Naive thymus-derived CD8-positive, alpha-beta T cell (primary cell): ENCODE results near the gene CD248. TPM values are rescaled to one million over a fixed set of nuclear protein-coding genes. Genes with fewer than 3 reads are reported as not detected.

ENCODE experiments used
- ATAC-seq, 2 donors: fragments of 150-1000 bp; cut with Tn5 transposase in 1 of 2; sonication (Bioruptor Pico), chemical (Tn5 transposase) in 1 of 2; 1 replicate in 1 of 2; 2 replicates in 1 of 2; pipeline ENCODE4 v1.10.0; 2021; ENCODE audit warnings: mild to moderate bottlenecking in 2 of 2, moderate library complexity in 2 of 2
- POLR2A ChIA-PET: fragments of 350-600 bp; sonication (Branson Sonifier 250); formaldehyde crosslinking; loops from one replicate; lab custom pipeline; 2021; ENCODE audit warnings: antibody characterized with exemption; lab: Charles Lee
- DNase-seq, 10 donors: peaks; one replicate each; pipeline versions ENCODE4 v3.0.0 to v3.0.0-alpha.2; 2020 to 2022
- H3K27ac Mint-ChIP-seq, 10 donors: one replicate each; pipeline ENCODE4 v1.8.0; 2020 to 2022; ENCODE audit warnings: mild to moderate bottlenecking in 10 of 10, mixed read lengths in 10 of 10, moderate library complexity in 4 of 10, inconsistent platforms in 1 of 10
- H3K27me3 Mint-ChIP-seq, 5 donors: one replicate each; pipeline ENCODE4 v1.8.0; 2021 to 2022; ENCODE audit warnings: mixed read lengths in 5 of 5
- H3K36me3 Mint-ChIP-seq, 3 donors: one replicate each; pipeline ENCODE4 v1.8.0; 2020 to 2022; ENCODE audit warnings: mixed read lengths in 3 of 3, mild to moderate bottlenecking in 2 of 3, inconsistent platforms in 1 of 3
- H3K4me1 Mint-ChIP-seq, 4 donors: one replicate each; pipeline ENCODE4 v1.8.0; 2021 to 2022; ENCODE audit warnings: mixed read lengths in 4 of 4
- H3K4me3 Mint-ChIP-seq, 10 donors: one replicate each; pipeline ENCODE4 v1.8.0; 2020 to 2022; ENCODE audit warnings: mild to moderate bottlenecking in 10 of 10, mixed read lengths in 10 of 10, moderate library complexity in 6 of 10, inconsistent platforms in 1 of 10
- H3K9me3 Mint-ChIP-seq, 9 donors: one replicate each; pipeline ENCODE4 v1.8.0; 2020 to 2022; ENCODE audit warnings: mixed read lengths in 9 of 9, mild to moderate bottlenecking in 3 of 9, inconsistent platforms in 1 of 9, moderate library complexity in 1 of 9
- polyA plus RNA-seq, 3 donors: library from polyadenylated mRNA; unstranded; fragments of 300-500 nt; fragmentation: Illumina TruSeq; gene quantifications; one replicate each; pipeline ENCODE4 v1.2.3, GENCODE V29; 2021
- total RNA-seq, 8 experiments: library from RNA in 2 of 8; stranded (reverse) in 2 of 8; gene quantifications; one replicate each; pipeline ENCODE4 v1.2.3 and lab custom pipeline; 2021 to 2026

The CD248 gene
- total and polyA plus RNA-seq, 5 experiments from 2014 or later: 37.0 to 128 (median 43.8) TPM

DNA sequence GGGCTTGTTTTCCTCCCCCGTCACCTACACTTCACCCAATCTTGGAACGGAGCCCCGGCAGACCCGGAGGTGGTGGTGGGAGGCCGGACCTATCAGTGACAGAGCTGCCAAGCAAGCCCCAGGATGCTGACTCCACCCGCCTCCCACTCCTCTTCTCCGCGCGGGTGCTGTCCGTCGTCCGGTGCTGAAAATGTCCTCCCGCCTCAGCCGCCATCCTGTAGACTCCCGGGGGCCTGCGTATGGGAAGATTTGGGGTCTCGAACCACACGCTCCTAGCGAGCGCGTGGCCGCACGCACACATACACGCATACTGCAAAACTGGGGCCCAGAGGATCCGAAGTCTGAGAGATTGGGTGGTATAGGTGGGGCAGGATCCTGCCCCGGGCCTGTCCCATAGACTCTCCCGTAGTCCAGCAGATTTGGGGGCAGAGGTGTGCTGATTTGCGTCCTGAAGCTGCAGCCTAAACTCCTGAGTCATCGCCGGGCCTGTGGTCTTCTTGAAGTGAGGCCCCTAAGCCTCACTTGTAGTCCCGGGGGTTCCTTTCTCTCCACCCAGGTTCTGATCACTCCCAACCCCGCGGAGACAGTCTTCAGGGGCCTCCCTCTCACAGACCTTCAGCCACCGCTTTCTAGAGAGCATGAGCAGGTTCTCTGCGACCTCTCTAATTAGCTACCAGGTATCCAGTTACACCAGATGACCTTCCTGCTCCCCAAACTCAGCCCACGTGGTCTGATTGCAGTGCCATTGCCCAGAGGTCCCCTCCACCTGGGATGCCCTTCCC lies 27.1 kb downstream of the CD248 start:
- ATAC-seq: peak; percentile 56 to 61
- H3K9me3 Mint-ChIP-seq: no peaks in the 10 kb centered on the region
- POLR2A ChIA-PET: interaction anchor here (0.5 to 2.2 kb wide), 22 partner anchors 8 to 781 kb away, joined by 3 to 27 read pairs (median 5); partner anchors contain the start of genes BRMS1, CD248, MAP3K11 and RAB1B
- peaks cover 2 to 23% (median 13%) of the 10 kb centered on the region in 5 donors for H3K27me3 Mint-ChIP-seq
- H3K36me3 Mint-ChIP-seq: peaks cover 0 to 5% (median 0%) of the 10 kb centered on the region in 3 donors
- H3K27ac Mint-ChIP-seq: peak overlapping the region; percentile 88 to 97 (median 94)
- H3K4me1 Mint-ChIP-seq: peaks cover 19 to 51% (median 44%) of the 10 kb centered on the region in 4 donors
- peak in 5 of 10 donors; percentile 59 to 90 (median 75) for DNase-seq
- H3K4me3 Mint-ChIP-seq: peak overlapping the region; percentile 84 to 96 (median 92)

DNA sequence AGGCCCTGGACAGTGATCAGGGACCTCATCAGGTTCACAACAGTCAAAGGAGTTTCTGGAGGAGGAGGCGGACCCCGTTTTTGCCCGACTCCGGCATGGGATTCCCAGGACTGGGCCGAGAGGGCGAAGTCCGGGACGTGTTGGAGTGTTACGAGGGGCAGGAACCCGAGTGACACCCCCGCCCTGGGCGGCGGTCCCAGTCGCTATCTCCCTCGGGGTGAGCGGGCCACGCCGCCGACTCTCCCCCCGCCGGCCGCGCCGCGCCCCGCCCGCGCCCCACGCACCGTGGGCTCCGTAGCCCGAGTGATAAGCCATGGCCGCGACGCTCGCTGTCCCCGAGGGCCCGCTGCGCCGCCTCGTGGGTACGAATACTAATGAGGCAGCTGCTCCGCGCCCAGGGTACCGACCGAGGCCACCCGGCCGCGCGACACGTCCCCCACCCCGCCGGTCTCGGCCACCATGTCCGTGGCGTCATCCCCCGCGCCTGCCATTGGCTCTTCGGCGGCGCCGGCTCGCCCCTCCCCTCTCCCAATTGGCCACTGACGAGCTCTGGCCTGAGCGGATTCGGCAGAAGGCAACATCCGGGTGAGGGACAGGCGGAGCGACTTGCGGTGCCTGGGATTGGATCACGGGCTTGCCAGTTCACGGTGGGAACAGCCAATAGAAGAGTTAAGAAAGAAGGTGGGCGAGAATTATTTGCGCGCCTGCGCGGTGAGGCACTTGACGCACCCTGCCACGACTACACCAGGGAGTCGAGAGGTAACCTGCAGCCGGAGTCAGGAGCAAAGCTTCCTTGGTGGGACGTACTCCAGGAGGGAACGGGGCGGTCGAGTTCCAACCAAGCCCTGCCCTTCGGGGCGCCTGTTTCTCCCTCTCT lies 27.9 kb downstream of the CD248 start, which contains the start of gene YIF1A:
TSS of gene YIF1A (minus strand) at position 473 of the 877 bp plus-strand sequence. CDS start at position 315, 158 bp downstream.
- H3K27ac Mint-ChIP-seq: peak within 1 kb of the TSS; percentile 88 to 97 (median 94)
- peaks cover 0 to 5% (median 0%) of the 10 kb centered on the region in 3 donors for H3K36me3 Mint-ChIP-seq
- H3K4me1 Mint-ChIP-seq: peaks cover 19 to 51% (median 45%) of the 10 kb centered on the region in 4 donors
- H3K27me3 Mint-ChIP-seq: peaks cover 2 to 20% (median 13%) of the 10 kb centered on the region in 5 donors
- H3K4me3 Mint-ChIP-seq: peak within 1 kb of the TSS; percentile 84 to 96 (median 92)
- POLR2A ChIA-PET: interaction anchor here (0.5 to 2.2 kb wide), 20 partner anchors 9 to 780 kb away, joined by 3 to 27 read pairs (median 5); partner anchors contain the start of genes BRMS1, CD248, MAP3K11 and RAB1B
- ATAC-seq: peak; percentile 90 to 94
- no peaks in the 10 kb centered on the region for H3K9me3 Mint-ChIP-seq
- DNase-seq: peak; percentile 94 to 99 (median 98)

DNA sequence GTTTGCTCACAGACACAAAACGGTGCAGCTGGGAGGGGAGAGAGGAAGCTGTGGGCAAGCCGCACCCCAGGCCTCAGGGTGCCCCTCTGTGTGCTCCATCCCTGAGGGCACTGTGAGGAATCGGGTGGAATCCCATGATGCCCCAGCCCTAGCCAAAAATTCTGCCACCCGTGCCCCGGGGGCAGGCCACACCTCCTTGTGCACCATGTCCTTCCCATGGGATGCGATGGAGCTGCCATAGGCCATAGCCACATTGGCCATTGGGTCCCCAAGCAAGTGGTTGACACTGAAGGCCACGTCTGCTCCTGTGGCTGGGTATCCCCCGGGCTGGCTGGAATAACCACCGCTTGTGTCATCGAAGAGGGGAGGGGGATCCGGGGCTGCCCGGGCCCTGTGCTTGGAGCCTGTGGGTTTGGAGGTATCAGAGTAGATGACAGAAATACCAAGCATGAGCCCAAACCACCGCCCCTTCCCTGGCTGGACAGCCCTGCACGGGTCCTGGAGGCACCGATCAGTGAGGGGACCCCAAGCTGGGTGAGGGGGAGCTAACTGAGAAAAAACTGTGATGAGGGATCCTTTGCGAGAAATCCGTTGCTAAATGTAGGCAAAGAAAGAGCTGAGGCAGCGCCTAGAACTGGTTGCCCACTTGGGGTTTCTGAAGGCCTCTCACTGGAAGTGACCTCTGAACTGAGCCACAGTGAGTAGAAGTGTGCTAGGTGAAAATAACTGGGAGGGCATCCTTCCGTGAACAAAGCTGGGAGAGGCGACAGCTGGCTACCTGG lies 28.8 kb downstream of the CD248 start:
- peaks cover 0 to 5% (median 0%) of the 10 kb centered on the region in 3 donors for H3K36me3 Mint-ChIP-seq
- H3K27me3 Mint-ChIP-seq: peaks cover 2 to 14% (median 10%) of the 10 kb centered on the region in 5 donors
- peak overlapping the region; percentile 84 to 96 (median 92) for H3K4me3 Mint-ChIP-seq
- no peak for DNase-seq
- no peak for ATAC-seq
- H3K9me3 Mint-ChIP-seq: no peaks in the 10 kb centered on the region
- H3K4me1 Mint-ChIP-seq: peaks cover 19 to 54% (median 46%) of the 10 kb centered on the region in 4 donors
- H3K27ac Mint-ChIP-seq: peak overlapping the region; percentile 68 to 95 (median 87)
- POLR2A ChIA-PET: interaction anchor here (0.5 to 11.2 kb wide), 12 partner anchors 9 to 401 kb away, joined by 3 to 102 read pairs (median 6); partner anchors contain the start of genes BRMS1, CD248 and RAB1B

DNA sequence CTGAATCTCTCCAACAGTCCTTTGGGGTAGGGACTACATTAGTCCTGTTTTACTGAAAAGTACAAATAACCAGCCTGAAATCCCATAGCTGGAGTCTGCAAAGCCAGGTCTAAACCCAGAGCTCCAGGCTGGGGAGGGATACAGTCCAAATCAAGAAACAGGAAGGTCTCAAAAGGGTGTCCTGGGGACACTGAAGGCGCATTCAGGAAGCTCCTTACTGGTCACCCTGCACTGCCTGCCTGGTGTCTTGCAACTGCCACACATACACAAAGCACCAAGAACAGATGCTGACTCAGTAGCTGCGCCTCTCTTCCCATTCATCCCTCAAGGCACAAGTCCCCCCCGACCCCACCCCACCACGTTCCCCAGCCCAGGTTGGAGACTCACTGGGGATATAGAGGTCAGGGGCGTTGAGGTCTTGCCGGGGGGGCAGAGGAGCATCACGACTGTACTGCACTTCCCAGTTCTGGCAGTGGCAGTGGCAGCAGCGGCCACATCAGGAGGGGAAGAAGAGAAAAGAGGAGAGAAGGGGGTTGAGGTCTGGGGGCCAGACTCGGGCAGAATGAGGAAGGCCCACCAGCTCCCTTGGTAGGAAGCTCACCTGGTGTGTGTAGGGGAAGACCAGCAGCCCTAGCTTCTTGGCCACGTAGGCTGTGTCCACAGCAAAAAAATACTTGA lies 29.5 kb downstream of the CD248 start:
- no peaks in the 10 kb centered on the region for H3K9me3 Mint-ChIP-seq
- POLR2A ChIA-PET: interaction anchor here (0.5 to 11.2 kb wide), 6 partner anchors 8 to 357 kb away, joined by 3 to 102 read pairs (median 4); partner anchors contain the start of genes CD248 and RAB1B
- peak overlapping the region; percentile 56 to 93 (median 81) for H3K4me3 Mint-ChIP-seq
- H3K27ac Mint-ChIP-seq: peak overlapping the region in 6 of 10 donors; percentile 43 to 93 (median 68)
- peaks cover 0 to 5% (median 0%) of the 10 kb centered on the region in 3 donors for H3K36me3 Mint-ChIP-seq
- DNase-seq (no peak), ATAC-seq (no peak)
- peaks cover 16 to 56% (median 46%) of the 10 kb centered on the region in 4 donors for H3K4me1 Mint-ChIP-seq
- peaks cover 0 to 8% (median 3%) of the 10 kb centered on the region in 5 donors for H3K27me3 Mint-ChIP-seq

DNA sequence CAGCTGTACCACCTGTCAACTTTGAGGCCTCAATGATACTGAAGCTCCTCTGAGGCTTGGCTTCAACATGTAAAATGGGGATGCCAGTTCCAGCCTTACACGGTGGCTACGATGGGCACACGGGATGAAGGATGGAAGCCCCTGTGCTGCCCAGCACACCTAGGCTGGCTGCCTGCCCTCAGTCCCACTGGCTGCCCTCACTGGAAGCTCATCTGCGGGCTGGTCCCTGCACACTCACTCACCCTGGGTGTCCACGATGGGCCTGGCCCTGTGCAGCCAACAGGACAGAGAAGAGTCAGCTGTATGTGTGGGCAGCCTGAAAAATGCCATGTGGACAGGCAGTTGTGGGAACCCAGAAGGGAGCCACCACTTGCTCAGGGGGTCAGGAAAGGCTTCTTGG lies 30.1 kb downstream of the CD248 start:
- H3K9me3 Mint-ChIP-seq: no peaks in the 10 kb centered on the region
- H3K27ac Mint-ChIP-seq: peak overlapping the region in 5 of 10 donors; percentile 2 to 88 (median 66)
- ATAC-seq (no peak), DNase-seq (no peak)
- peaks cover 18 to 61% (median 51%) of the 10 kb centered on the region in 4 donors for H3K4me1 Mint-ChIP-seq
- peak overlapping the region in 7 of 10 donors; percentile 12 to 91 (median 68) for H3K4me3 Mint-ChIP-seq
- POLR2A ChIA-PET: interaction anchor here (1.3 to 11.2 kb wide), 3 partner anchors 19 to 30 kb away, joined by 3 to 102 read pairs (median 4); partner anchors contain the start of genes CD248 and RAB1B
- H3K36me3 Mint-ChIP-seq: peaks cover 0 to 5% (median 0%) of the 10 kb centered on the region in 3 donors
- H3K27me3 Mint-ChIP-seq: peaks cover 0 to 8% (median 0%) of the 10 kb centered on the region in 5 donors

DNA sequence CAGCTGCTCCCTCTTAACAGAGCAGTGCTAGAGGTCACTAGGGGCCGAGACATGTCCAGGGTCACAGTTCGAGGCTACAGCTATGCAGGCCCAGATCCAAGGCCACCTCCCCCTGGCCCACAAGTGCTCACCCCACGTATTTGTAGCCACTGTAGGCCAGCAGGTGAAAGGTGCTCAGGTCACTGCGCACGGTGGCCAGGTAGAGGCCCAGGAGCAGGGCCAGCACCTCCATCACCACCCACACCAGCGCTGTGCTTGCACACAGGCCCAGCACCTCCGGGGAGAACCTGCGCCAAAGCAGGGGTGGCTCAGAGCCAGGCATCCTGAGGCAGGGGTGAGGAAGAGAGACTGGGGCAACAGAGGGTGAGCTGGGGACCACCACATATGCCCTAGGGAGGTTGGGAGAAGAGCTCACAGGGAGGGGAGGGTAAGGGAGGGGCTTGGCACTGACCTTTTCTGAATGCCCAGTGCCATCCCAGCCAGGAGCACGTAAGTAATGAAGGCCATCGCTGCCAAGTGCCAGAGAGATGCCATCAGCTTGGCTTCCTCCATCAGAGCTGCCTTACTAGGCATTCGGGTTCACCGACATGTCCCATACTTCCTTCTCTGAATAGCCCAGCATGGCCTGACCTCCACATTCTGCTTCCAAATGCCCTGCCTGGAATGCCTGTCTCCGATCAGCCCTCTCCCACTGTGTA lies 31.4 kb downstream of the CD248 start:
- H3K27ac Mint-ChIP-seq: peak overlapping the region in 4 of 10 donors; percentile 24 to 86 (median 56)
- ATAC-seq (no peak), DNase-seq (no peak)
- H3K4me1 Mint-ChIP-seq: peaks cover 16 to 62% (median 52%) of the 10 kb centered on the region in 4 donors
- POLR2A ChIA-PET: interaction anchor here (0.5 to 11.2 kb wide), 5 partner anchors 17 to 49 kb away, joined by 3 to 102 read pairs (median 4); partner anchors contain the start of gene RAB1B
- H3K9me3 Mint-ChIP-seq: no peaks in the 10 kb centered on the region
- peaks cover 0 to 6% (median 0%) of the 10 kb centered on the region in 5 donors for H3K27me3 Mint-ChIP-seq
- H3K4me3 Mint-ChIP-seq: peak overlapping the region in 1 of 10 donors; percentile 30
- H3K36me3 Mint-ChIP-seq: peaks cover 0 to 5% (median 0%) of the 10 kb centered on the region in 3 donors

DNA sequence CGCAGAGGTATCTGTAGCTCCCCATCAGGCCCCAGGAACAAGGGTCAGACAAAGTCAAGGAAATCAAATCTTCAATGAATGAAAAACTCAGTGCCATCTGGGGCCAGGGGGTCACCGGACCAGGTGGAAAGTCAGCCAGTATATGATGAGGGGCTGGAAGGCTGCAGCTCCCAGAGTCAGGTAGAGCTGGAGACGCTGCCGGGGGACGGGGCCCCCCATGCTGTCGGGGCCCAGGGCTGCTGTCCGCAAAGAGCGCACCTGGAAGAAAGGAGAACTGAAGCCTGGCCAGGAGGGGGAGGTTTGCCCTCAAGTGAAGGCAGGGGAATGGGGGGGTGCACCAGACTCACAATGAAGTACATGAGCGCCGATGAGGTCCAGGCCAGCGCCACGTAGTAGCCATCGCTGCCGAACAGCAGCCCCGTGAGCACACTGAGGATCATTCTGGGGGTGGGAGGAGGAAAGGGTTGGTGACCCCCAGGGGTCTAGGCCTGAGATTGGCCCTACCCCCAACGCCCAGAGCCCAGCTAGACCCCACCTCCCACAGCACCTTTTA lies 32.2 kb downstream of the CD248 start:
- DNase-seq: no peak
- Mint-ChIP-seq H3K27ac (peak overlapping the region in 2 of 10 donors; percentile 22 to 33), H3K36me3 (peaks cover 0 to 5% (median 0%) of the 10 kb centered on the region in 3 donors), H3K9me3 (no peaks in the 10 kb centered on the region), H3K27me3 (peaks cover 0 to 6% (median 0%) of the 10 kb centered on the region in 5 donors), H3K4me3 (peak overlapping the region in 1 of 10 donors; percentile 24), H3K4me1 (peaks cover 10 to 56% (median 46%) of the 10 kb centered on the region in 4 donors)
- POLR2A ChIA-PET: interaction anchor here (0.5 to 11.2 kb wide), 5 partner anchors 17 to 60 kb away, joined by 3 to 102 read pairs (median 4); partner anchors contain the start of genes BRMS1 and RAB1B
- ATAC-seq: no peak

DNA sequence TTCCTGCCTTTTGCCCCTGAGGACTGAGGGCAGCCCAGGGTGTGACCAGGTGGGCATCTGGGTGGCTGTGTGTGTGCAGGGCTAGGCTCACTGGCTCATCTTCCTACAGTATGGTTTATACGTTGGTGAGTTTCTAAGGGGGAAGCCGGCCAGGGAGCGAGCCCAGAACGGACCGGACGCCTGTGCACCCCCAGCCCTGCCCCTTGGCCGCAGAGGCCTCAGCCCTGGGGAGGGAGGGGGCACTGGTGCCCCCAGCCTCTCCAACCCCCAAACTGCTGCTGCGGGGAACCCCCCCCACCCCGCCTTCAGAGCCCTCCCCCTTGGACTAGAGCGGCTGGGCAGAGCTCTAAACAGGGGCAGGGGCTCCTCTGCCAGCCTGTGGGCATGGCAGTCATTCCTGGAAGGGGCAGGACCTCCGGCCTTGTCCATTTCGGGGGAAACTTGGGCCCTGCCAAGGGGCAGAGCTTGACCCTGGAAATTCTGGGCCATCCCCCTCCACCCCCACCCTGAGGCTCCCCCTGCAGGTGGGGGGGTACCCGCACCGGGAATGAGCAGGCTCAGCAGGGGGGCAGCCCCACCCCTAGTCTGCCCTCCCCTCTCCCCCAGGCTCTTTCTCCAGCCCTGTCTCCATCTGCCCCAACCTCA lies 33.3 kb downstream of the CD248 start:
- ATAC-seq (no peak), DNase-seq (no peak)
- POLR2A ChIA-PET: interaction anchor here (0.5 to 11.2 kb wide), 7 partner anchors 16 to 64 kb away, joined by 3 to 102 read pairs (median 4); partner anchors contain the start of genes B4GAT1, BRMS1, CD248 and RAB1B
- Mint-ChIP-seq H3K9me3 (no peaks in the 10 kb centered on the region), H3K36me3 (peaks cover 0 to 5% (median 0%) of the 10 kb centered on the region in 3 donors), H3K4me1 (peaks cover 9 to 58% (median 48%) of the 10 kb centered on the region in 4 donors), H3K27me3 (peaks cover 0 to 3% (median 0%) of the 10 kb centered on the region in 5 donors), H3K4me3 (peak overlapping the region in 2 of 10 donors; percentile 35 to 74), H3K27ac (peak overlapping the region in 6 of 10 donors; percentile 20 to 97 (median 92))
